CD8-positive, alpha-beta memory T cell (primary cell): Measurements from ENCODE around the gene CDH15. TPM values are rescaled to one million over a fixed set of nuclear protein-coding genes. Genes with fewer than 3 reads are reported as not detected.
A peak's percentile ranks its signal among the peaks of the same experiment; 100 is the strongest.
"Not testable (repeated sequence)": the region's sequence is repeated elsewhere in the genome, so short reads cannot be mapped to it uniquely, and the experiment has no call there.

Experiments
- CTCF ChIA-PET: fragments of 350-600 bp; sonication (Branson Sonifier 250); formaldehyde crosslinking; loops from one replicate; lab custom pipeline; 2021; ENCODE audit warnings: antibody characterized with exemption; lab: Charles Lee
- POLR2A ChIA-PET: fragments of 350-600 bp; sonication (Branson Sonifier 250); formaldehyde crosslinking; loops from one replicate; lab custom pipeline; 2021; ENCODE audit warnings: antibody characterized with exemption; lab: Charles Lee
- DNase-seq, 5 donors: peaks; one replicate each; pipeline versions ENCODE4 v3.0.0 to v3.0.0-alpha.2; 2020 to 2022; ENCODE audit warnings: mixed read lengths in 1 of 5
- H3K27ac ChIP-seq: one replicate; pipeline ENCODE4 v1.7.0; 2013; ENCODE audit warnings: low read depth, mild to moderate bottlenecking, low read length, moderate library complexity
- H3K27me3 ChIP-seq: 2 replicates; pipeline ENCODE4 v1.7.0; 2013; ENCODE audit warnings: low read length, mild to moderate bottlenecking; ENCODE audit not compliant: insufficient read depth, poor library complexity, severe bottlenecking
- H3K36me3 ChIP-seq: 2 replicates; pipeline ENCODE4 v1.7.0; 2013; ENCODE audit warnings: mild to moderate bottlenecking, low read length, moderate library complexity; ENCODE audit not compliant: insufficient read depth
- H3K4me1 ChIP-seq: 2 replicates; pipeline ENCODE4 v1.7.0; 2013; ENCODE audit warnings: mild to moderate bottlenecking, low read length, moderate library complexity; ENCODE audit not compliant: insufficient read depth
- H3K4me3 ChIP-seq: 2 replicates; pipeline ENCODE4 v1.7.0; 2013; ENCODE audit warnings: mild to moderate bottlenecking, low read length
- H3K9me3 ChIP-seq: 2 replicates; pipeline ENCODE4 v1.7.0; 2013; ENCODE audit warnings: mild to moderate bottlenecking, low read length
- H3K27ac Mint-ChIP-seq, 8 donors: one replicate each; pipeline ENCODE4 v1.8.0; 2020 to 2021; ENCODE audit warnings: mixed read lengths in 8 of 8, mild to moderate bottlenecking in 6 of 8, inconsistent platforms in 3 of 8, moderate library complexity in 3 of 8
- H3K27me3 Mint-ChIP-seq, 2 donors: one replicate each; pipeline ENCODE4 v1.8.0; 2020 to 2021; ENCODE audit warnings: mixed read lengths in 2 of 2, mild to moderate bottlenecking in 1 of 2, moderate library complexity in 1 of 2
- H3K36me3 Mint-ChIP-seq, 3 donors: one replicate each; pipeline ENCODE4 v1.8.0; 2020 to 2021; ENCODE audit warnings: mixed read lengths in 3 of 3, inconsistent platforms in 1 of 3, mild to moderate bottlenecking in 1 of 3
- H3K4me1 Mint-ChIP-seq, 3 donors: one replicate each; pipeline ENCODE4 v1.8.0; 2020 to 2021; ENCODE audit warnings: mixed read lengths in 3 of 3, inconsistent platforms in 1 of 3, mild to moderate bottlenecking in 1 of 3
- H3K4me3 Mint-ChIP-seq, 7 donors: one replicate each; pipeline ENCODE4 v1.8.0; 2020 to 2021; ENCODE audit warnings: mixed read lengths in 7 of 7, mild to moderate bottlenecking in 6 of 7, moderate library complexity in 4 of 7, inconsistent platforms in 2 of 7
- H3K9me3 Mint-ChIP-seq, 5 donors: one replicate each; pipeline ENCODE4 v1.8.0; 2020 to 2022; ENCODE audit warnings: mixed read lengths in 5 of 5, mild to moderate bottlenecking in 3 of 5, moderate library complexity in 2 of 5, inconsistent platforms in 1 of 5
- polyA plus RNA-seq: library from polyadenylated mRNA; unstranded; fragments of 300-500 nt; fragmentation: Illumina TruSeq; gene quantifications from one replicate; pipeline ENCODE4 v1.2.3, GENCODE V29; 2021
- total RNA-seq, 2 experiments: library from RNA; stranded (reverse); gene quantifications; one replicate each; pipeline ENCODE4 v1.2.3, GENCODE V29; 2021

CDH15 gene
- total and polyA plus RNA-seq, 3 experiments from 2014 or later, result not detected

- ChIA-PET POLR2A (no interaction called here), CTCF (no interaction called here)
- Mint-ChIP-seq H3K36me3 (no peaks in the 10 kb centered on the region), H3K27me3 (peaks cover 0 to 5% of the 10 kb centered on the region in 2 donors), H3K4me3 (peak overlapping the region in 1 of 7 donors; percentile 50), H3K4me1 (peaks cover 0 to 5% (median 0%) of the 10 kb centered on the region in 3 donors), H3K9me3 (peaks cover 0 to 6% (median 0%) of the 10 kb centered on the region in 5 donors), H3K27ac (peak overlapping the region in 4 of 8 donors; percentile 52 to 88 (median 73))
- H3K27me3 ChIP-seq, result no peaks in the 10 kb centered on the region
- H3K4me3 ChIP-seq, result no peak overlapping the region
- no peaks in the 10 kb centered on the region for H3K36me3 ChIP-seq
- no peak overlapping the region for H3K27ac ChIP-seq
- no peaks in the 10 kb centered on the region for H3K9me3 ChIP-seq
- H3K4me1 ChIP-seq, result no peaks in the 10 kb centered on the region
- peak in 1 of 5 donors; percentile 54 for DNase-seq
These were observed 16.3 kb downstream of the CDH15 start for GRCh38 chr16:89187770-89188392.

- H3K27ac ChIP-seq, POLR2A ChIA-PET: not testable (repeated sequence)
These were observed 17.2 kb downstream of the CDH15 start for GRCh38 chr16:89188471-89189357.

GRCh38 chr16:89189358-89190025, 17.9 kb downstream of the CDH15 start:
- no peaks in the 10 kb centered on the region for H3K36me3 Mint-ChIP-seq
- H3K4me1 ChIP-seq, result no peaks in the 10 kb centered on the region
- H3K4me3 Mint-ChIP-seq, result peak overlapping the region in 3 of 7 donors; percentile 54 to 78 (median 67)
- H3K9me3 Mint-ChIP-seq, result peaks cover 0 to 6% (median 0%) of the 10 kb centered on the region in 5 donors
- H3K27ac Mint-ChIP-seq, result peak overlapping the region in 3 of 8 donors; percentile 50 to 74 (median 63)
- DNase-seq, result peak in 1 of 5 donors; percentile 48
- no peak overlapping the region for H3K27ac ChIP-seq
- H3K27me3 ChIP-seq, result no peaks in the 10 kb centered on the region
- no peak overlapping the region for H3K4me3 ChIP-seq
- H3K4me1 Mint-ChIP-seq, result peaks cover 0 to 5% (median 0%) of the 10 kb centered on the region in 3 donors
- ChIA-PET CTCF (no interaction called here), POLR2A (no interaction called here)
- H3K27me3 Mint-ChIP-seq, result peaks cover 0 to 5% of the 10 kb centered on the region in 2 donors
- H3K9me3 ChIP-seq, result no peaks in the 10 kb centered on the region
- H3K36me3 ChIP-seq, result no peaks in the 10 kb centered on the region

More at GRCh38 chr16:89188471-89189357, 17.2 kb downstream of the CDH15 start:
- H3K27me3 Mint-ChIP-seq, H3K36me3 Mint-ChIP-seq, H3K4me1 Mint-ChIP-seq, H3K9me3 ChIP-seq, H3K27me3 ChIP-seq, H3K4me3 ChIP-seq, H3K36me3 ChIP-seq, CTCF ChIA-PET, H3K4me1 ChIP-seq, H3K9me3 Mint-ChIP-seq: not testable (repeated sequence)
- H3K27ac Mint-ChIP-seq, result peak overlapping the region in 3 of 8 donors; percentile 63 to 83 (median 74)
- H3K4me3 Mint-ChIP-seq, result peak overlapping the region in 1 of 7 donors; percentile 24
- DNase-seq, result peak in 1 of 5 donors; percentile 43

GRCh38 chr16:89190150-89190958, 18.8 kb downstream of the CDH15 start:
- Mint-ChIP-seq H3K4me3 (peak overlapping the region in 4 of 7 donors; percentile 47 to 70 (median 60)), H3K36me3 (no peaks in the 10 kb centered on the region), H3K27me3 (peaks cover 0 to 3% of the 10 kb centered on the region in 2 donors), H3K4me1 (peaks cover 0 to 5% (median 0%) of the 10 kb centered on the region in 3 donors), H3K9me3 (peaks cover 0 to 6% (median 0%) of the 10 kb centered on the region in 5 donors), H3K27ac (peak overlapping the region in 3 of 8 donors; percentile 50 to 74 (median 70))
- no peaks in the 10 kb centered on the region for H3K4me1 ChIP-seq
- H3K27ac ChIP-seq, result no peak overlapping the region
- POLR2A ChIA-PET, result no interaction called here
- no peak overlapping the region for H3K4me3 ChIP-seq
- H3K27me3 ChIP-seq, result no peaks in the 10 kb centered on the region
- no peaks in the 10 kb centered on the region for H3K9me3 ChIP-seq
- CTCF ChIA-PET, result no interaction called here
- DNase-seq, result no peak
- H3K36me3 ChIP-seq, result no peaks in the 10 kb centered on the region

GRCh38 chr16:89191033-89191900, 19.7 kb downstream of the CDH15 start:
- H3K36me3 Mint-ChIP-seq, result no peaks in the 10 kb centered on the region
- H3K4me1 Mint-ChIP-seq, result peaks cover 0 to 5% (median 0%) of the 10 kb centered on the region in 3 donors
- H3K4me1 ChIP-seq, result no peaks in the 10 kb centered on the region
- H3K27me3 Mint-ChIP-seq, result peaks cover 0 to 3% of the 10 kb centered on the region in 2 donors
- no peaks in the 10 kb centered on the region for H3K36me3 ChIP-seq
- H3K4me3 ChIP-seq, result no peak overlapping the region
- H3K9me3 ChIP-seq, result no peaks in the 10 kb centered on the region
- H3K27me3 ChIP-seq, result no peaks in the 10 kb centered on the region
- POLR2A ChIA-PET, result no interaction called here
- CTCF ChIA-PET, result no interaction called here
- DNase-seq, result peak in 1 of 5 donors; percentile 49
- peak overlapping the region in 6 of 7 donors; percentile 34 to 59 (median 50) for H3K4me3 Mint-ChIP-seq
- peak overlapping the region in 2 of 8 donors; percentile 29 to 42 for H3K27ac Mint-ChIP-seq
- peaks cover 0 to 6% (median 0%) of the 10 kb centered on the region in 5 donors for H3K9me3 Mint-ChIP-seq
- no peak overlapping the region for H3K27ac ChIP-seq

- no peak for DNase-seq
- Mint-ChIP-seq H3K4me3 (no peak overlapping the region), H3K9me3 (peaks cover 0 to 6% (median 0%) of the 10 kb centered on the region in 5 donors), H3K27me3 (peaks cover 0 to 3% of the 10 kb centered on the region in 2 donors), H3K36me3 (no peaks in the 10 kb centered on the region), H3K27ac (no peak overlapping the region), H3K4me1 (peaks cover 0 to 5% (median 0%) of the 10 kb centered on the region in 3 donors)
- H3K27ac ChIP-seq, result no peak overlapping the region
- POLR2A ChIA-PET, result no interaction called here
- H3K36me3 ChIP-seq, result no peaks in the 10 kb centered on the region
- CTCF ChIA-PET, result no interaction called here
- H3K27me3 ChIP-seq, result no peaks in the 10 kb centered on the region
- H3K4me3 ChIP-seq, result no peak overlapping the region
- H3K9me3 ChIP-seq, result no peaks in the 10 kb centered on the region
- no peaks in the 10 kb centered on the region for H3K4me1 ChIP-seq
These were observed 20.3 kb downstream of the CDH15 start for GRCh38 chr16:89191901-89192185.
